B cell (primary cell): ENCODE data around the gene CITED4. TPM values are rescaled to one million over a fixed set of nuclear protein-coding genes. Genes with fewer than 3 reads are reported as not detected.

Source experiments
- ATAC-seq: fragments of 200-7000 bp; cut with Tn5 transposase; one replicate; pipeline ENCODE4 v1.10.0; 2021; ENCODE audit warnings: low read depth, mild to moderate bottlenecking, moderate number of reproducible peaks, moderate library complexity
- CTCF ChIA-PET: fragments of 350-600 bp; sonication (Branson Sonifier 250); formaldehyde crosslinking; loops from one replicate; lab custom pipeline; 2021; ENCODE audit warnings: antibody characterized with exemption, inconsistent platforms; lab: Charles Lee
- POLR2A ChIA-PET: fragments of 350-600 bp; sonication (Branson Sonifier 250); formaldehyde crosslinking; loops from one replicate; lab custom pipeline; 2021; ENCODE audit warnings: antibody characterized with exemption; lab: Charles Lee
- DNase-seq: peaks from one replicate; pipeline ENCODE4 v3.0.0; 2013
- H2AFZ ChIP-seq: 2 replicates; pipeline ENCODE4 v1.6.1; 2012; ENCODE audit warnings: mild to moderate bottlenecking, low read depth, low read length; ENCODE audit not compliant: insufficient read depth, poor library complexity, severe bottlenecking
- H3K27ac ChIP-seq, 2 donors: 1 replicate in 1 of 2; 2 replicates in 1 of 2; pipeline ENCODE4 v1.5.1; 2012 to 2013; ENCODE audit warnings: low read length in 2 of 2, mild to moderate bottlenecking in 2 of 2, moderate library complexity in 1 of 2
- H3K27me3 ChIP-seq, 4 experiments: fragments of 200-600 bp in 1 of 4; sonication (generic) in 1 of 4; replicated peaks in 1 of 4; 1 replicate in 2 of 4; 2 replicates in 2 of 4; pipeline versions ENCODE4 v1.6.1 to v1.7.0; 2013 to 2016; ENCODE audit warnings: low read length in 3 of 4, mild to moderate bottlenecking in 2 of 4, mixed read lengths in 1 of 4, moderate library complexity in 1 of 4; ENCODE audit not compliant: insufficient read depth in 4 of 4, control insufficient read depth in 3 of 4; ENCODE audit errors: control extremely low read depth in 1 of 4
- H3K36me3 ChIP-seq, 2 experiments: replicated peaks in 1 of 2; 1 replicate in 1 of 2; 2 replicates in 1 of 2; pipeline versions ENCODE4 v1.6.1 to v1.7.1; 2013; ENCODE audit warnings: low read length in 1 of 2; ENCODE audit not compliant: insufficient read depth in 2 of 2, control insufficient read depth in 1 of 2; ENCODE audit errors: control extremely low read depth in 1 of 2, extremely low read depth in 1 of 2
- H3K4me1 ChIP-seq, 2 donors: fragments of 200-600 bp in 1 of 2; sonication (generic) in 1 of 2; 1 replicate in 1 of 2; 2 replicates in 1 of 2; pipeline versions ENCODE4 v1.5.1 to v1.6.1; 2013 to 2017; ENCODE audit warnings: low read length in 2 of 2; ENCODE audit not compliant: control insufficient read depth in 2 of 2, insufficient read depth in 2 of 2
- H3K4me2 ChIP-seq: replicated peaks from 2 replicates; pipeline ENCODE3; 2012; ENCODE audit warnings: mild to moderate bottlenecking, low read depth, low read length; ENCODE audit not compliant: poor library complexity, severe bottlenecking
- H3K4me3 ChIP-seq, 5 experiments: fragments of 200-600 bp in 1 of 5; sonication (generic) in 1 of 5; 1 replicate in 3 of 5; 2 replicates in 2 of 5; pipeline versions ENCODE4 v1.5.1 to v1.7.0; 2011 to 2016; ENCODE audit warnings: low read length in 4 of 5, mild to moderate bottlenecking in 4 of 5, low read depth in 2 of 5, control low read depth in 1 of 5, moderate library complexity in 1 of 5; ENCODE audit not compliant: insufficient read depth in 1 of 5; ENCODE audit errors: control extremely low read depth in 1 of 5, extremely low read depth in 1 of 5
- H3K79me2 ChIP-seq: fragments of 200-600 bp; sonication (generic); one replicate; pipeline ENCODE4 v1.6.0; 2016; ENCODE audit warnings: low read length; ENCODE audit not compliant: control insufficient read depth, insufficient read depth
- H3K9ac ChIP-seq: fragments of 200-600 bp; sonication (generic); 2 replicates; pipeline ENCODE4 v1.6.1; 2017; ENCODE audit warnings: mild to moderate bottlenecking, low read length, moderate library complexity
- H3K9me3 ChIP-seq, 3 donors: one replicate each; pipeline versions ENCODE4 v1.6.1 to v1.7.1; 2013; ENCODE audit warnings: low read length in 2 of 3; ENCODE audit not compliant: control insufficient read depth in 2 of 3, insufficient read depth in 1 of 3; ENCODE audit errors: control extremely low read depth in 1 of 3
- H4K20me1 ChIP-seq: 2 replicates; pipeline ENCODE4 v1.6.0; 2012; ENCODE audit warnings: mild to moderate bottlenecking, low read length; ENCODE audit not compliant: insufficient read depth, control insufficient read depth, poor library complexity, severe bottlenecking
- H3K27ac Mint-ChIP-seq: one replicate; pipeline ENCODE4 v1.8.0; 2021; ENCODE audit warnings: mixed read lengths
- H3K27me3 Mint-ChIP-seq: one replicate; pipeline ENCODE4 v1.8.0; 2021; ENCODE audit warnings: mixed read lengths
- H3K4me1 Mint-ChIP-seq: one replicate; pipeline ENCODE4 v1.8.0; 2021; ENCODE audit warnings: mixed read lengths
- H3K4me3 Mint-ChIP-seq: one replicate; pipeline ENCODE4 v1.8.0; 2021; ENCODE audit warnings: mixed read lengths
- H3K9me3 Mint-ChIP-seq: one replicate; pipeline ENCODE4 v1.8.0; 2022; ENCODE audit warnings: mixed read lengths; ENCODE audit not compliant: insufficient read depth
- CTCF ChIP-seq: fragments of 200-600 bp; IDR thresholded peaks from one replicate; pipeline ENCODE4 v1.8.0; 2022; ENCODE audit warnings: antibody characterized with exemption, mild to moderate bottlenecking
- EZH2 ChIP-seq: IDR thresholded peaks from 2 replicates; pipeline ENCODE4 v1.6.1; 2012; ENCODE audit warnings: borderline replicate concordance, low read depth, mild to moderate bottlenecking, moderate library complexity, low read length; ENCODE audit not compliant: insufficient read depth, poor library complexity, severe bottlenecking
- WGBS: methylation state at CpG from one replicate; pipeline ENCODE4 v1.1.5; 2013; ENCODE audit warnings: missing lambda C conversion rate; ENCODE audit not compliant: insufficient coverage; 5-methylcytosine and 5-hydroxymethylcytosine counted together
- intact Hi-C: fragments of 100-400 bp; cut with micrococcal nuclease; formaldehyde crosslinking; loops from one replicate; pipeline ENCODE4 v1.10.0; 2022
- polyA plus RNA-seq: library from polyadenylated mRNA; depleted of rRNA; stranded (reverse); fragments of >200 nt; gene quantifications from 2 replicates; pipeline ENCODE4 v1.2.3, GENCODE V29; 2012
- total RNA-seq, 2 donors: library from RNA; stranded (reverse); fragments of 120-200 nt in 1 of 2; gene quantifications; 1 replicate in 1 of 2; 2 replicates in 1 of 2; pipeline versions ENCODE4 v1.2.3 to v1.2.4, GENCODE V29; 2013 to 2022

CITED4 gene
- total and polyA plus RNA-seq, 2 donors (not counting 1 experiment from before 2014, with no cell fraction given), result 3.2 to 5.6 TPM

GRCh38 chr1:40823345-40823744, 38.8 kb downstream of the CITED4 start:
- 100% methylated on average over 1 of the region's 4 CpGs for WGBS
- H3K4me3 ChIP-seq, result no peak overlapping the region
- CTCF ChIA-PET, result no interaction called here

GRCh38 chr1:40822890-40823289, 39.3 kb downstream of the CITED4 start:
- Histone ChIP-seq H4K20me1 (no peaks in the 10 kb centered on the region), H3K27ac (no peak overlapping the region), H2AFZ (no peak overlapping the region), H3K4me2 (no peak overlapping the region), H3K4me3 (no peak overlapping the region), H3K27me3 (peaks cover 0 to 1% (median 0%) of the 10 kb centered on the region in 4 experiments), H3K36me3 (no peaks in the 10 kb centered on the region), H3K9me3 (peaks cover 0 to 2% (median 0%) of the 10 kb centered on the region in 3 donors), H3K4me1 (peaks cover 10 to 20% of the 10 kb centered on the region in 2 donors), H3K79me2 (no peaks in the 10 kb centered on the region), H3K9ac (no peak overlapping the region)
- TF ChIP-seq EZH2, result no peak
- no peak for TF ChIP-seq CTCF
- no peaks in the 10 kb centered on the region for H3K27me3 Mint-ChIP-seq
- H3K27ac Mint-ChIP-seq, result no peak overlapping the region
- intact Hi-C loops, result no loop called here
- ChIA-PET CTCF (no interaction called here), POLR2A (no interaction called here)
- DNase-seq (no peak), ATAC-seq (no peak)
- peaks cover 23% of the 10 kb centered on the region for H3K4me1 Mint-ChIP-seq
- H3K9me3 Mint-ChIP-seq, result no peaks in the 10 kb centered on the region
- WGBS, result 96% methylated on average over 10 of the region's 12 CpGs
- no peak overlapping the region for H3K4me3 Mint-ChIP-seq

More at GRCh38 chr1:40823345-40823744, 38.8 kb downstream of the CITED4 start:
- intact Hi-C loops, result no loop called here
- DNase-seq (no peak), ATAC-seq (no peak)
- Histone ChIP-seq H2AFZ (no peak overlapping the region), H3K36me3 (no peaks in the 10 kb centered on the region), H3K27me3 (no peaks in the 10 kb centered on the region), H3K9ac (no peak overlapping the region), H4K20me1 (no peaks in the 10 kb centered on the region), H3K4me1 (peaks cover 10 to 15% of the 10 kb centered on the region in 2 donors), H3K4me2 (no peak overlapping the region), H3K79me2 (no peaks in the 10 kb centered on the region), H3K27ac (no peak overlapping the region), H3K9me3 (peaks cover 0 to 2% (median 0%) of the 10 kb centered on the region in 3 donors)
- peaks cover 19% of the 10 kb centered on the region for H3K4me1 Mint-ChIP-seq
- H3K27me3 Mint-ChIP-seq, result no peaks in the 10 kb centered on the region
- no peak for TF ChIP-seq EZH2
- no peak for TF ChIP-seq CTCF
- no peaks in the 10 kb centered on the region for H3K9me3 Mint-ChIP-seq
- H3K4me3 Mint-ChIP-seq, result no peak overlapping the region
- H3K27ac Mint-ChIP-seq, result no peak overlapping the region
- POLR2A ChIA-PET, result no interaction called here
